ENCODE results near the gene CHODL. TPM values are rescaled to one million over a fixed set of nuclear protein-coding genes. Genes with fewer than 3 reads are reported as not detected.

CHODL gene
- total RNA-seq, 1 donor from 2014 or later = not detected

DNA sequence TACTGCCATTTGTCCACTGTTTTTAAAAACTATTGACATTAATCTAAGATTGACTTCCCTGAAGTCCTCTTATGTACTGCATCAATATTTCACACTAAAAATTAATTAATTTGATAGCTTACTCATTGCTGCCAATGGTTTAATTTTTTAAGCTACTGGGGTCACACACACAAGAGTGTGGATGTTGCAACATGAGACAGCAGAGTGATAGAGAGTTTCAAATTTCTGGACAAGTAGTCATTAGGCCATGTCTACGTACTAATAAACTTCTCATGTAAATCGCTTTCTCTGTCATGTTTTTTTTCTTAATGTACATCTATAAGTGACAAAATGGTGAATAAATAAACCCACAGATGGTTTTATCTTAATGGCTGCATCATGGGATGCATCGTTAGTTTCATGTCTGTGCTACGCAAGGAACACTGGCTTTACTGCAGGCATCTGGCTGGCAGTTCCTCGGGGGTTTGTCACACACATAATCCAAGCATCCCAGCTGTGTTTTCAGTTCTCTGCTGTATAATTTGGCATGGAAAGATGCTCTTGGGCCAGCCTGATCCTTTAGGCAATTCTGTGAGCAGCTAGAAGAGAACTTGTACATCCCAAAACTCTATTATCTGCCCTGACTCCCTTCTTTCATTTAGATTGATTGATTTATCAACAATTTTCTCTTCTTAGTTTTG is 16.4 kb upstream of the CHODL start:
- Histone ChIP-seq H3K4me3 (no peak overlapping the region), H3K9me3 (no peaks in the 10 kb centered on the region), H3K27ac (no peak overlapping the region), H3K27me3 (no peaks in the 10 kb centered on the region), H3K4me1 (no peaks in the 10 kb centered on the region), H3K36me3 (no peaks in the 10 kb centered on the region)
- DNase-seq (ENCODE audit: low spot score in 2 of 2) = no peak
- intact Hi-C loops (cut with DNase I) = no loop called here
- TF ChIP-seq, protein P1, sequence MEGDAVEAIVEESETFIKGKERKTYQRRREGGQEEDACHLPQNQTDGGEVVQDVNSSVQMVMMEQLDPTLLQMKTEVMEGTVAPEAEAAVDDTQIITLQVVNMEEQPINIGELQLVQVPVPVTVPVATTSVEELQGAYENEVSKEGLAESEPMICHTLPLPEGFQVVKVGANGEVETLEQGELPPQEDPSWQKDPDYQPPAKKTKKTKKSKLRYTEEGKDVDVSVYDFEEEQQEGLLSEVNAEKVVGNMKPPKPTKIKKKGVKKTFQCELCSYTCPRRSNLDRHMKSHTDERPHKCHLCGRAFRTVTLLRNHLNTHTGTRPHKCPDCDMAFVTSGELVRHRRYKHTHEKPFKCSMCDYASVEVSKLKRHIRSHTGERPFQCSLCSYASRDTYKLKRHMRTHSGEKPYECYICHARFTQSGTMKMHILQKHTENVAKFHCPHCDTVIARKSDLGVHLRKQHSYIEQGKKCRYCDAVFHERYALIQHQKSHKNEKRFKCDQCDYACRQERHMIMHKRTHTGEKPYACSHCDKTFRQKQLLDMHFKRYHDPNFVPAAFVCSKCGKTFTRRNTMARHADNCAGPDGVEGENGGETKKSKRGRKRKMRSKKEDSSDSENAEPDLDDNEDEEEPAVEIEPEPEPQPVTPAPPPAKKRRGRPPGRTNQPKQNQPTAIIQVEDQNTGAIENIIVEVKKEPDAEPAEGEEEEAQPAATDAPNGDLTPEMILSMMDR (IDR thresholded peaks at IDR 0.05) = no peak

- Histone ChIP-seq H3K27me3 (no peaks in the 10 kb centered on the region), H3K4me1 (no peaks in the 10 kb centered on the region), H3K4me3 (no peak overlapping the region), H3K36me3 (no peaks in the 10 kb centered on the region), H3K27ac (no peak overlapping the region), H3K9me3 (no peaks in the 10 kb centered on the region)
- TF ChIP-seq, protein P1 (IDR thresholded peaks at IDR 0.05) = no peak
- intact Hi-C loops (cut with DNase I) = no loop called here
- no peak for DNase-seq (ENCODE audit: low spot score in 2 of 2)
These were observed 9.1 kb upstream of the CHODL start for GRCh38 chr21:18235545-18235944.

- intact Hi-C loops (cut with DNase I) = no loop called here
- DNase-seq (ENCODE audit: low spot score in 2 of 2) = peak in 1 of 2 donors; percentile 62
- Histone ChIP-seq H3K36me3 (no peaks in the 10 kb centered on the region), H3K4me3 (peak overlapping the region; percentile 47 to 56), H3K27ac (no peak overlapping the region), H3K9me3 (no peaks in the 10 kb centered on the region), H3K4me1 (no peaks in the 10 kb centered on the region), H3K27me3 (no peaks in the 10 kb centered on the region)
- TF ChIP-seq, protein P1 (IDR thresholded peaks at IDR 0.05) = no peak
These were observed 883 bp downstream of the CHODL start for GRCh38 chr21:18245464-18245967.

DNA sequence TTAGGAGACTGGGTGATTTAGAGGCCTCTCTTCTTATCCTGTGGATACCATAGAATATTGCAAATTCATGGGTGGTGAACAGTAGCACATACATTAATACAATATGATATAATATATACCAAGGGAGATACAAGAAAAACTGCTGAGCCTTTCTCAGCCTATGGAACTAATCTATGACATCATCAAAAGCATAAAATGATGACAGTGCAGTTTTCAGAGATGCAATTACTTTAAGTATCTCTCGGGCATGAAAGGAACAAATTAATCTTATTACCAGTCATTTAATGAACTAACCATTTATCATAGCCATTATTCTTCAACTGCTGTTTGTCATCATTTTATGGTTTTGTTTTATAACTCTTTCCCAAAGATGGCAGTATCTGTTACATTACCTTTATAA is 3.5 kb downstream of the CHODL start:
- Histone ChIP-seq H3K9me3 (no peaks in the 10 kb centered on the region), H3K27ac (no peak overlapping the region), H3K36me3 (no peaks in the 10 kb centered on the region), H3K4me1 (no peaks in the 10 kb centered on the region), H3K27me3 (no peaks in the 10 kb centered on the region), H3K4me3 (no peak overlapping the region)
- DNase-seq (ENCODE audit: low spot score in 2 of 2) = no peak
- intact Hi-C loops (cut with DNase I) = no loop called here
- TF ChIP-seq, protein P1 (IDR thresholded peaks at IDR 0.05) = no peak

DNA sequence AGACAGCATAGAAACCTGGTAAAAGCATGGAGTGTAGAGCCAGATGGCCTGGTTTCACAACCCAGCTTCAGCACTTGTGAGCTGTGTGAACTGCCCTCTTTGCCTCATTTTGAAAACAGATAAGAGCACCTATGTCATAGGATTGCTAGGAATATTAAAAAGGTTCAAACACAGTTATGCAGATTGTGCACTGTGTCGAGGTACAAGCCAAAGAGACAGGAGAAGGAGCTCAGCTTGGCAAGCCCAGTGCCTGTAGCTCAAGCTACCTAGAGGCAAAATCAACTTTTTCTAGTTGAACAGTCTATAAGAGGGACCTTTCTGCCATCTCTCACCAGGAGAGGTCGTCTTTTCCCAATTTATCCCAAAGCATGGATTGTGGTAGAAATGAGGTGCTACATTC is 5.0 kb downstream of the CHODL start:
- H3K27me3 ChIP-seq = no peaks in the 10 kb centered on the region
- TF ChIP-seq, protein P1 (IDR thresholded peaks at IDR 0.05) = no peak
- H3K4me1 ChIP-seq = no peaks in the 10 kb centered on the region
- no peaks in the 10 kb centered on the region for H3K36me3 ChIP-seq
- no peak overlapping the region for H3K4me3 ChIP-seq
- no peak overlapping the region for H3K27ac ChIP-seq
- DNase-seq (ENCODE audit: low spot score in 2 of 2) = no peak
- intact Hi-C loops (cut with DNase I) = no loop called here
- no peaks in the 10 kb centered on the region for H3K9me3 ChIP-seq

All from ascending aorta (tissue), 2 donors.